ENCODE data around the gene SH3BP5.
A peak's percentile ranks its signal among the peaks of the same experiment; 100 is the strongest.

SH3BP5 gene

DNA sequence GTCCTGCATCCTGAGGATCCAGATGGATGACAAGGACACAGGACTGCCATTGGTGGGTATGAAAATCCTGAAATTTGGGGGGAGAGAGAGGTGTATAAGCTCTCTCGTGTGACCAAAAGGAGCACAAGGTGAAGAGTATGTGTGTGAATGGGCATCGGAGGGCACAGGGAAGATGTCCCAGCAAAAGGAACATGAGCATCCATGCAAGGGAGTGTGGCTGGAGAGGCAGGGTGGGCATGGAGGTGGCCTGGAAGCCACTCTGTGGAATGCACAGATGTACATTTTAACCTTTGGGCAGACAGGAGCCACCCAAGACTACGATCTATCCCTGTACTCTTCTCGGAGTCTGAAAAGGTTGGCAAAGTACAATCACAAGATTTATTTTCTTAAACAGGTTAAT is 71.9 kb downstream of the SH3BP5 start:
- H3K27me3 Mint-ChIP-seq: no peaks in the 10 kb centered on the region
- H3K4me3 Mint-ChIP-seq: no peak overlapping the region
- peak overlapping the region; percentile 74 for H3K27ac Mint-ChIP-seq
- peaks cover 18% of the 10 kb centered on the region for H3K4me1 Mint-ChIP-seq (ENCODE audit: low read depth)
- H3K36me3 Mint-ChIP-seq (ENCODE audit: low read depth): peaks cover 66% of the 10 kb centered on the region
- H3K9me3 Mint-ChIP-seq: no peaks in the 10 kb centered on the region
- no peak for DNase-seq

- H3K27me3 Mint-ChIP-seq: no peaks in the 10 kb centered on the region
- H3K4me3 Mint-ChIP-seq: no peak overlapping the region
- no peaks in the 10 kb centered on the region for H3K9me3 Mint-ChIP-seq
- peaks cover 7% of the 10 kb centered on the region for H3K4me1 Mint-ChIP-seq (ENCODE audit: low read depth)
- peaks cover 84% of the 10 kb centered on the region for H3K36me3 Mint-ChIP-seq (ENCODE audit: low read depth)
- H3K27ac Mint-ChIP-seq: peak overlapping the region; percentile 74
- no peak for DNase-seq
These were observed 73.7 kb downstream of the SH3BP5 start for GRCh38 chr3:15258720-15259119.

DNA sequence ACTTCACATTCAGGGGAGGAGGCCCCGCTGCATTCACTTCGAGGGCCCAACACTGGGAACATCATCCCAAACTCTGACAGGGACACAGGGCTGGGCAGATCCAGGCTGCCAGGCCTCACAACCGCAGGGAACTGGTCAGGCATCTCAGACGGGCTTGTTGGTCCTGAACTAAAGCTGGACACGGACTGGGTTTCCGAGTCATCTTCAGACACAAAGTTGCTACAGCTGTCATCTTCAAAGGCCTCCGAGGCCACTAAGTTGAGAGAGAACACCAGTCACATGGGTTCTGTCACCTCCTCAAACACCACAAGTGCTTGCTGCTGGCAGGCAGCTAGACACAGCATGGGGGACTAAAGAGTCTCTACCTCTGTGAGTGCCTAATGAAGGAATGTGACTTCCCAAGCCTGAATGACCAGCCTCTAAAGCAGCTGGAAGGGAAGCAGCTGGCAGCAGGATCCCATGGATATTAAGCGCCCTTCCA is 75.5 kb downstream of the SH3BP5 start:
- Mint-ChIP-seq H3K27ac (peak overlapping the region; percentile 77), H3K36me3 (ENCODE audit: low read depth) (peaks cover 98% of the 10 kb centered on the region), H3K4me3 (no peak overlapping the region), H3K4me1 (ENCODE audit: low read depth) (peaks cover 12% of the 10 kb centered on the region), H3K27me3 (no peaks in the 10 kb centered on the region), H3K9me3 (no peaks in the 10 kb centered on the region)
- DNase-seq: no peak

DNA sequence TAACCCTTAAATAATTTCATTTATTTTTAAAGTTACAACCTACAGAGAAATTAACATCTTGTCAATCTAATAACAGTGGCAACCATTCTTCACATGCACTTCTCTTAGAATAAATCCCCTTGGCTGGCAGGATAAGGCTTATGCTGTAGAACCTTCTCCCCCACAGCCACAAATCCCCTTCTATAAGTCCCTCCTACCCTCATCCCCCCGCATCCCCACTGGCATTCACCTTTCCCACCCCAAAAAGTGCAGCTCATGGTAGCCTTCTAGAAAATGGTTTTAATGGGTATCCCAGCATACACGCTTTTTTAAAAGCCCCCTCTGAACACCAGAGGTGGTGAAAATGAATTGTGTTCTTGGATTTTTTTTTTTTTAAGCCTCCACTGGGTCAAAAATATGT is 77.2 kb downstream of the SH3BP5 start:
- Mint-ChIP-seq H3K27me3 (no peaks in the 10 kb centered on the region), H3K4me3 (no peak overlapping the region), H3K4me1 (ENCODE audit: low read depth) (peaks cover 12% of the 10 kb centered on the region), H3K27ac (peak overlapping the region; percentile 77), H3K36me3 (ENCODE audit: low read depth) (peaks cover 98% of the 10 kb centered on the region), H3K9me3 (no peaks in the 10 kb centered on the region)
- DNase-seq: no peak

- peaks cover 93% of the 10 kb centered on the region for H3K36me3 Mint-ChIP-seq (ENCODE audit: low read depth)
- H3K4me1 Mint-ChIP-seq (ENCODE audit: low read depth): peaks cover 9% of the 10 kb centered on the region
- DNase-seq: no peak
- no peaks in the 10 kb centered on the region for H3K27me3 Mint-ChIP-seq
- H3K27ac Mint-ChIP-seq: peak overlapping the region; percentile 75
- no peaks in the 10 kb centered on the region for H3K9me3 Mint-ChIP-seq
- no peak overlapping the region for H3K4me3 Mint-ChIP-seq
These were observed 79.2 kb downstream of the SH3BP5 start for GRCh38 chr3:15253023-15253697.

GRCh38 chr3:15246186-15246585 is 86.2 kb downstream of the SH3BP5 start:
- H3K27me3 Mint-ChIP-seq: no peaks in the 10 kb centered on the region
- H3K4me3 Mint-ChIP-seq: no peak overlapping the region
- H3K4me1 Mint-ChIP-seq (ENCODE audit: low read depth): peaks cover 2% of the 10 kb centered on the region
- peak overlapping the region; percentile 53 for H3K27ac Mint-ChIP-seq
- no peaks in the 10 kb centered on the region for H3K9me3 Mint-ChIP-seq
- peaks cover 87% of the 10 kb centered on the region for H3K36me3 Mint-ChIP-seq (ENCODE audit: low read depth)
- no peak for DNase-seq

DNA sequence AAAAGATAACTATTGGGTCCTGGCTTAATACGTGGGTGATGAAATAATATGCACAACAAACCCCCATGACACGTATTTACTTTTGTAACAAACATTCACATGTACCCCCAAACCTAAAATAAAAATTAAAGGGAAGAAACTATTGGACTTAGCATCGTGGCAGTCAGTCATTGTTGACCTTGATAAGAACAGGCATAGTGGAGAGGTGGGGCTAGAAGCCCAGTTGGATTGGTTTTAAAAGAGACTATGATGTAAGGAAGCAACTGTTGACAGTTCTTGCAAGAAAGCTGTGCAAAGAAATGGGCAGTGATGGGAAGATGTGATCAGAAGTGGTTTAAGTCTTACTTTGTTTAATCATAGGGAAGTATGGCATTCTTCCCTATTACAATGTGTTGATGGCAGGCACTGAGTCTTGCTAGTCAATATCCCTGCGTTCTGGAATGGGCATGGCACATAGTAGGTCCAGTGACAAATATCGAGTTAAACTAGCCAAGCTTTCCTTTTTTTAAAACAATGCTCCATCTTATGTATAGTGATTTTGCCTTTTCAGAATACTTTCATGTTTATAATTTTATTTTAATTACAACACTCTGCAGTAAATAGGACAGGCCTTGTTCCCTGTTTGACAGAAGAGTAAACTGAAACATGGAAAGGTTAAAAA is 88.4 kb downstream of the SH3BP5 start:
- H3K9me3 Mint-ChIP-seq: no peaks in the 10 kb centered on the region
- H3K4me1 Mint-ChIP-seq (ENCODE audit: low read depth): peaks cover 2% of the 10 kb centered on the region
- no peak for DNase-seq
- no peaks in the 10 kb centered on the region for H3K27me3 Mint-ChIP-seq
- H3K4me3 Mint-ChIP-seq: no peak overlapping the region
- H3K27ac Mint-ChIP-seq: peak overlapping the region; percentile 3
- peaks cover 86% of the 10 kb centered on the region for H3K36me3 Mint-ChIP-seq (ENCODE audit: low read depth)

- Mint-ChIP-seq H3K4me3 (no peak overlapping the region), H3K36me3 (ENCODE audit: low read depth) (peaks cover 87% of the 10 kb centered on the region), H3K27me3 (no peaks in the 10 kb centered on the region), H3K9me3 (no peaks in the 10 kb centered on the region), H3K27ac (no peak overlapping the region), H3K4me1 (ENCODE audit: low read depth) (peaks cover 1% of the 10 kb centered on the region)
- DNase-seq: no peak
These were observed 91.0 kb downstream of the SH3BP5 start for GRCh38 chr3:15241341-15241740.

- H3K27me3 Mint-ChIP-seq: no peaks in the 10 kb centered on the region
- H3K4me3 Mint-ChIP-seq: no peak overlapping the region
- no peaks in the 10 kb centered on the region for H3K9me3 Mint-ChIP-seq
- peaks cover 76% of the 10 kb centered on the region for H3K36me3 Mint-ChIP-seq (ENCODE audit: low read depth)
- H3K4me1 Mint-ChIP-seq (ENCODE audit: low read depth): peaks cover 2% of the 10 kb centered on the region
- DNase-seq: no peak
- no peak overlapping the region for H3K27ac Mint-ChIP-seq
These were observed 103.1 kb downstream of the SH3BP5 start for GRCh38 chr3:15229262-15229661.

DNA sequence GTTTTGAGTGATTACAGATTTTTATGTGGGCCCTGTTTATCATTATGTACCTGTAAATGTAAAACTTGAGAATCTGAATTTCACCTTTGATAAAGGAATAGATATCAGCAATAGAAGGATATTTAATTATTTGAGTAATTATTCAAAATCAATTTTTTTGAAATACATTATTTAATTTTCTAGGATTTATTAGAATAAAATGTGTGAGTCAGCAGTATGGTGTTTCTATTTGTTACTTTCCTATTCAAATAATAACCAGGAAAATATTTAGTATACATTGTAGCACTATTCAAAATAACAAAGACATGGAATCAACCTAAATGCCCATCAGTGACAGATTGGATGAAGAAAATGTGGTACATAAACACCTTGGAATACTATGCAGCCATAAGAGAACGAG is 104.2 kb downstream of the SH3BP5 start:
- no peaks in the 10 kb centered on the region for H3K9me3 Mint-ChIP-seq
- H3K27me3 Mint-ChIP-seq: no peaks in the 10 kb centered on the region
- no peak for DNase-seq
- peaks cover 2% of the 10 kb centered on the region for H3K4me1 Mint-ChIP-seq (ENCODE audit: low read depth)
- peaks cover 78% of the 10 kb centered on the region for H3K36me3 Mint-ChIP-seq (ENCODE audit: low read depth)
- H3K27ac Mint-ChIP-seq: no peak overlapping the region
- no peak overlapping the region for H3K4me3 Mint-ChIP-seq

DNA sequence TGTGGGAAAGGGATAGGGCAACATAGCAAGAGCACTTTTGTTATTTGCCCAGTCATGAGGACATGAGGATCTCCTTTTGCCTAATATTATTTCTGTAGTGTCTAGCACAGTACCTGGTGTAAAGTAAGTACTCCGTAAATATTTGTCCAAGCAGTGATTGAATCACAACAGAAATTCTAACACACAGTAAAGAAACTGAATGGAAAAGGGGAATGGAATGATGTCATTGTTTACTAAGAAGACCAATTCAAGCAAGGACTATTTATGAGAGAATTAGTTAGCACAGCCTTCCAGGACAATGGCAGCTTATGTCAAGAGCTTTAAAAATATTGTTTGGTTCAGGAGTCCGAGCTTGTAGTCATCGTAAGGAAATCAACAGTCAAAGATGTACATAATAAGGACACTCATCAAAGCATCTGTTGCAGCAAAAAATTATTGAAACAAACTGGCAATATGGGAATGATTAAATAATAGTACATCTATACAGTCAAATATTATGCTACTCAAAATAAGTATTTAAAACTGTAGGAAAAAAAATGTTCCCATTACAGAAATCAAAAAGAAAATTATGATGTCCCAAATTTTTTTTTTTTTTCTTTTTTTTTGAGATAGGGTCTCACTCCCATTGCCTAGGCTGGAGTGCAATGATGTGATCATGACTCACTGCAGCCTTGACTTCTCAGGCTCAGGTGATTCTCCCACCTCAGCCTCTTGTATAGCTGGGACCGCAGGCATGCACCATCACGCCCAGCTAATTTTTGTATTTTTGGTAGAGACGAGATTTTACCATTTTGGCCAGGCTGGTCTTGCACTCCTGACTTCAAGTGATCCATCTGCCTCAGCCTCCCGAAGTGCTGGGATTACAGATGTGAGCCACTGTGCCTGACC is 108.5 kb downstream of the SH3BP5 start:
- Mint-ChIP-seq H3K27me3 (no peaks in the 10 kb centered on the region), H3K4me3 (no peak overlapping the region), H3K36me3 (ENCODE audit: low read depth) (peaks cover 75% of the 10 kb centered on the region), H3K27ac (no peak overlapping the region), H3K9me3 (no peaks in the 10 kb centered on the region), H3K4me1 (ENCODE audit: low read depth) (peaks cover 2% of the 10 kb centered on the region)
- no peak for DNase-seq

DNA sequence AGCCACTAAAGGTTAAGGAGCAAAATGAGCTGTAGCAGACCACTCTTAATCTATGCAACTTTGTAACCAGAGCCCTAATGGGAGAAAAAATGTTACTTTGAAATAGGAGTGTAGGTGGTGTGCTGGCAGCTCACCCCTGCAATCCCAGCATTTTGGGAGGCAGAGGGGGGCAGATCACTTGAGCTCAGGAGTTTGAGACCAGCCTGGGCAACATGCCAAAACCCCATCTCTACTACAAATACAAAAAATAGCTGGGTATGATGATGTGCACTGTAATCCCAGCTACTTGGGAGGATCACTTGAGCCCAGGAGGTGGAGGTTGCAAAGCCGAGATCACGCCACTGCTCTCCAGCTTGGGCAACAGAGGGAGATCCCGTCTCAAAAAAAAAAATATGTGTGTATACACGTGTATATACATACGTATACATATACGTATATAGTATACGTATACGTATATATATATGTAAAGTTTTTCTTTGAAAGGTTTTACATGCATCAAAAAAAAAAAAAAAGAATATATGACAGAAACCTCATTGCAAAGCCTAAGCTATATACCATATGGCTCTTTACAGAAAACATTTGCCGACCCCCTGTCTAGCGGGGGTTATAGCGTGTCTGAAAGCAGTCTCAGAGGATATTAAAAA is 110.7 kb downstream of the SH3BP5 start:
- Mint-ChIP-seq H3K36me3 (ENCODE audit: low read depth) (peaks cover 81% of the 10 kb centered on the region), H3K27ac (no peak overlapping the region), H3K27me3 (no peaks in the 10 kb centered on the region), H3K9me3 (no peaks in the 10 kb centered on the region), H3K4me3 (no peak overlapping the region), H3K4me1 (ENCODE audit: low read depth) (peaks cover 4% of the 10 kb centered on the region)
- DNase-seq: no peak

DNA sequence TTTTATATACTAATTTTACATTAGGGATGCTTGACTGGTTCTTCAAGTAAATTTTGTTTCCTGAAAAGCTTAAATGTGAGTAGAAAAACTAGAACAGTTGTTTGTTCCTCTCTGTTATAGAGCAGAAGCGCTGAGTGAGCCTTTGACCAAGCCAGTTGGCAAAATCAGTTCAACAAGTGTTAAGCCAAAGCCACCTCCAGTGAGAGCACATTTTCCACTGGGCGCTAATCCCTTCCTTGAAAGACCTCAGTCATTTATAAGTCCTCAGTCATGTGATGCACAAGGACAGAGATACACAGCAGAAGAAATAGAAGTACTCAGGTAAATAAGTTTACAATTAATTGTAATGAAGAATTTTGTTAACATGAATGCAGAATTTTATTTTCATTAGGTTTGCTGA is 111.7 kb downstream of the SH3BP5 start:
- Mint-ChIP-seq H3K36me3 (ENCODE audit: low read depth) (peaks cover 85% of the 10 kb centered on the region), H3K4me3 (no peak overlapping the region), H3K27ac (no peak overlapping the region), H3K4me1 (ENCODE audit: low read depth) (peaks cover 8% of the 10 kb centered on the region), H3K9me3 (no peaks in the 10 kb centered on the region), H3K27me3 (no peaks in the 10 kb centered on the region)
- DNase-seq: no peak

GRCh38 chr3:15220056-15220455 is 112.3 kb downstream of the SH3BP5 start:
- Mint-ChIP-seq H3K4me1 (ENCODE audit: low read depth) (peaks cover 12% of the 10 kb centered on the region), H3K27ac (no peak overlapping the region), H3K36me3 (ENCODE audit: low read depth) (peaks cover 85% of the 10 kb centered on the region), H3K27me3 (no peaks in the 10 kb centered on the region), H3K4me3 (no peak overlapping the region), H3K9me3 (no peaks in the 10 kb centered on the region)
- DNase-seq: no peak

All from activated T-cell treated with anti-CD3 and anti-CD28 coated beads, Interleukin-2, amount 50 U/mL, for 24 hours (primary cell).